K562 (cell line): ENCODE results near the gene CTDSPL. TPM values are rescaled to one million over a fixed set of nuclear protein-coding genes. Genes with fewer than 3 reads are reported as not detected.

Experiments
- CREM ChIP-seq: IDR thresholded peaks from 2 replicates; pipeline ENCODE4 v1.6.1; 2014; ENCODE audit warnings: antibody characterized with exemption, low read depth
- DACH1 ChIP-seq: fragments of 450-650 bp; IDR thresholded peaks from 2 replicates; pipeline ENCODE4 v1.6.1; 2018; ENCODE audit not compliant: partially characterized antibody
- KDM1A ChIP-seq, 2 experiments: fragments of 450-650 bp; IDR thresholded peaks; 2 replicates each; pipeline ENCODE4 v1.6.1; 2016; ENCODE audit warnings: mild to moderate bottlenecking in 2 of 2
- KDM4B ChIP-seq, 2 experiments: fragments of 450-650 bp in 1 of 2; sonication (generic) in 1 of 2; IDR thresholded peaks; 2 replicates each; pipeline ENCODE4 v1.6.1; 2016 to 2017; ENCODE audit warnings: borderline replicate concordance in 2 of 2, antibody characterized with exemption in 1 of 2, low read depth in 1 of 2, mild to moderate bottlenecking in 1 of 2
- NFRKB ChIP-seq: fragments of 450-650 bp; IDR thresholded peaks from 2 replicates; pipeline ENCODE4 v1.6.1; 2016; ENCODE audit warnings: low read depth
- PML ChIP-seq: IDR thresholded peaks from 2 replicates; pipeline ENCODE4 v1.6.1; 2012; ENCODE audit warnings: low read length, inconsistent platforms
- POLR2G ChIP-seq: fragments of 200-400 bp; formaldehyde crosslinking; IDR thresholded peaks from 2 replicates; pipeline ENCODE4 v1.6.1; 2017; ENCODE audit warnings: low read depth, mild to moderate bottlenecking, antibody characterized with exemption, low read length, moderate library complexity
- RAD51 ChIP-seq: fragments of 450-650 bp; IDR thresholded peaks from 2 replicates; pipeline ENCODE4 v1.7.1; 2016; ENCODE audit warnings: low read depth, mild to moderate bottlenecking, borderline replicate concordance
- RFX7 ChIP-seq: fragments of 250-450 bp; sonication (Bioruptor Pico); IDR thresholded peaks from 2 replicates; pipeline ENCODE4 v1.5.1; 2021; ENCODE audit warnings: mild to moderate bottlenecking
- RNF2 ChIP-seq: sonication (generic); IDR thresholded peaks from 2 replicates; pipeline ENCODE4 v1.6.1; 2016
- TRIM28 ChIP-seq: fragments of 450-650 bp; IDR thresholded peaks from 2 replicates; pipeline ENCODE4 v1.6.1; 2017
- YY1 ChIP-seq, 3 experiments: IDR thresholded peaks; 2 replicates each; pipeline ENCODE4 v1.6.1; 2011; ENCODE audit warnings: low read length in 2 of 3, mild to moderate bottlenecking in 2 of 3, moderate library complexity in 2 of 3, borderline replicate concordance in 1 of 3, control low read depth in 1 of 3, low read depth in 1 of 3; ENCODE audit not compliant: insufficient read depth in 3 of 3, insufficient replicate concordance in 2 of 3, control insufficient read depth in 1 of 3, insufficient read length in 1 of 3; ENCODE audit errors: extremely low read depth in 1 of 3
- polyA plus RNA-seq, 8 experiments: library from polyadenylated mRNA; depleted of rRNA in 4 of 8; stranded (reverse) in 5 of 8; unstranded in 3 of 8; fragments of >200 nt; fragmentation: Nextera tagmentation in 2 of 8; fragmentation: Illumina TruSeq in 1 of 8; extraction: Ambion mirVana in 2 of 8; extraction: Trizol in 1 of 8; gene quantifications; 2 replicates each; pipeline versions ENCODE4 v1.2.1 to v1.2.3, GENCODE V29; 2011 to 2014; ENCODE audit warnings: inconsistent platforms in 1 of 8, missing spikeins in 1 of 8
- total RNA-seq, 7 experiments: library from RNA; depleted of rRNA in 6 of 7; stranded (reverse); fragments of >200 nt in 6 of 7; fragmentation: Illumina TruSeq in 2 of 7; extraction: Trizol in 2 of 7; gene quantifications; 2 replicates each; pipeline versions ENCODE4 v1.2.1 to v1.2.3, GENCODE V29; 2011 to 2021; ENCODE audit warnings: low replicate concordance in 1 of 7
- TF ChIP-seq, protein P1 (sequence below): IDR thresholded peaks from 2 replicates; pipeline ENCODE4 v1.6.1; 2012; ENCODE audit warnings: low read depth, low read length, improper control_type of control experiment, borderline replicate concordance
- TF ChIP-seq, protein P2 (sequence below), 2 experiments: fragments of 450-650 bp in 1 of 2; sonication (generic) in 1 of 2; formaldehyde crosslinking in 1 of 2; IDR thresholded peaks; 2 replicates each; pipeline versions ENCODE4 v1.7.1 to v1.9.0; 2016 to 2022; ENCODE audit warnings: inconsistent platforms in 1 of 2, mild to moderate bottlenecking in 1 of 2, missing genetic modification reagents in 1 of 2
- TF ChIP-seq, protein P3 (sequence below): fragments of 450-650 bp; IDR thresholded peaks from 2 replicates; pipeline ENCODE4 v1.6.1; 2016; ENCODE audit warnings: missing biosample characterization, missing genetic modification characterization

CTDSPL gene
- total and polyA plus RNA-seq, 9 of the 15 experiments (the other 6 are each of a cell fraction or from before 2014, with no cell fraction given), result 5.1 to 19.3 (median 11.3) TPM

DNA sequence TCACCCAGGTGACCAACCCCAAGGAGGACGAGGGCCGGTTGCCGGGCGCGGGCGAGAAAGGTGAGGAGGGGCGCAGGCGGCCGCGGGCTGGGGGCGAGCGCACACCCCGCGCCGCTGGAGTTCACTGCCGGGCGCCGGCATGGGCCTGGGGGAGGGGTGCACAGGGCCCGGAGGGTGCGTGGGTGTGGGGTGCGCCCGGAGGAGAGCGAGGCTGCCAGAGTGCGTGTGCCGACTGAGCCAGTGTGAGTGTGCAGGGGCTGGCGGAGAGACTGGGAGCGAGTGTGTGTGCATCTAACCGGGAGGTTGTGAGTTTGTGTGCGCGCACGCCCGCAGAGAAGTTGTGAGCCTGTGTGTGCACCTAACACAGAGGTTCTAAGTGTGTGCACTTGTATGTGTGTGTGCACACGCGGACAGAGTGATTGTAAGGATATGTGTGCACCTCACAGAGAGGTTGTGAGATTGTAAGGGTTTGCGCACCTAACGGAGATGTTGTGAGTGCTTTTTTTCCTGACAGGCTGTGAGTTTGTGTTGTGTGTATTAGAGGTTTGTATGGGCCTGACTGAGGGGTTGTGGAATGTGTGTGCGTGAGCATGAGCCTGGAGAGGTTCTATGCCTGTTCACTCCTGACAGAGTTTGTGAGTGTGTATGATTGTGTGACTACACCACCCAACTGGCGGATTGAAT lies 681 bp downstream of the CTDSPL start (continued):
- TF ChIP-seq YY1 (IDR thresholded peaks at IDR 0.05; ENCODE audit: borderline replicate concordance in 1 of 3, control insufficient read depth in 1 of 3, extremely low read depth in 1 of 3, insufficient read depth in 3 of 3, insufficient read length in 1 of 3, insufficient replicate concordance in 2 of 3, low read depth in 1 of 3, low read length in 2 of 3) (peak in 1 of 3 experiments; percentile 10), TRIM28 (no peak), NFRKB (no peak), DACH1 (no peak), RNF2 (0 out of 2 replicates have a peak, but pooled peaks have one; percentile 17), KDM4B (IDR thresholded peaks at IDR 0.05; ENCODE audit: borderline replicate concordance in 2 of 2, low read depth in 1 of 2) (0 out of 4 replicates have a peak, but pooled peaks of 1 of the 2 experiments have one; percentile 19), RAD51 (no peak), CREM (no peak), RFX7 (no peak), POLR2G (peak; percentile 42; the same call in 1 of the 2 replicates), KDM1A (IDR thresholded peaks at IDR 0.05) (no peak; a peak in 1 of 4 replicates), PML (no peak)
- TF ChIP-seq, protein P1, sequence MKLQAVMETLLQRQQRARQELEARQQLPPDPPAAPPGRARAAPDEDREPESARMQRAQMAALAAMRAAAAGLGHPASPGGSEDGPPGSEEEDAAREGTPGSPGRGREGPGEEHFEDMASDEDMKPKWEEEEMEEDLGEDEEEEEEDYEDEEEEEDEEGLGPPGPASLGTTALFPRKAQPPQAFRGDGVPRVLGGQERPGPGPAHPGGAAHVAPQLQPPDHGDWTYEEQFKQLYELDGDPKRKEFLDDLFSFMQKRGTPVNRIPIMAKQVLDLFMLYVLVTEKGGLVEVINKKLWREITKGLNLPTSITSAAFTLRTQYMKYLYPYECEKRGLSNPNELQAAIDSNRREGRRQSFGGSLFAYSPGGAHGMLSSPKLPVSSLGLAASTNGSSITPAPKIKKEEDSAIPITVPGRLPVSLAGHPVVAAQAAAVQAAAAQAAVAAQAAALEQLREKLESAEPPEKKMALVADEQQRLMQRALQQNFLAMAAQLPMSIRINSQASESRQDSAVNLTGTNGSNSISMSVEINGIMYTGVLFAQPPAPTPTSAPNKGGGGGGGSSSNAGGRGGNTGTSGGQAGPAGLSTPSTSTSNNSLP, result no peak
- TF ChIP-seq, protein P2, sequence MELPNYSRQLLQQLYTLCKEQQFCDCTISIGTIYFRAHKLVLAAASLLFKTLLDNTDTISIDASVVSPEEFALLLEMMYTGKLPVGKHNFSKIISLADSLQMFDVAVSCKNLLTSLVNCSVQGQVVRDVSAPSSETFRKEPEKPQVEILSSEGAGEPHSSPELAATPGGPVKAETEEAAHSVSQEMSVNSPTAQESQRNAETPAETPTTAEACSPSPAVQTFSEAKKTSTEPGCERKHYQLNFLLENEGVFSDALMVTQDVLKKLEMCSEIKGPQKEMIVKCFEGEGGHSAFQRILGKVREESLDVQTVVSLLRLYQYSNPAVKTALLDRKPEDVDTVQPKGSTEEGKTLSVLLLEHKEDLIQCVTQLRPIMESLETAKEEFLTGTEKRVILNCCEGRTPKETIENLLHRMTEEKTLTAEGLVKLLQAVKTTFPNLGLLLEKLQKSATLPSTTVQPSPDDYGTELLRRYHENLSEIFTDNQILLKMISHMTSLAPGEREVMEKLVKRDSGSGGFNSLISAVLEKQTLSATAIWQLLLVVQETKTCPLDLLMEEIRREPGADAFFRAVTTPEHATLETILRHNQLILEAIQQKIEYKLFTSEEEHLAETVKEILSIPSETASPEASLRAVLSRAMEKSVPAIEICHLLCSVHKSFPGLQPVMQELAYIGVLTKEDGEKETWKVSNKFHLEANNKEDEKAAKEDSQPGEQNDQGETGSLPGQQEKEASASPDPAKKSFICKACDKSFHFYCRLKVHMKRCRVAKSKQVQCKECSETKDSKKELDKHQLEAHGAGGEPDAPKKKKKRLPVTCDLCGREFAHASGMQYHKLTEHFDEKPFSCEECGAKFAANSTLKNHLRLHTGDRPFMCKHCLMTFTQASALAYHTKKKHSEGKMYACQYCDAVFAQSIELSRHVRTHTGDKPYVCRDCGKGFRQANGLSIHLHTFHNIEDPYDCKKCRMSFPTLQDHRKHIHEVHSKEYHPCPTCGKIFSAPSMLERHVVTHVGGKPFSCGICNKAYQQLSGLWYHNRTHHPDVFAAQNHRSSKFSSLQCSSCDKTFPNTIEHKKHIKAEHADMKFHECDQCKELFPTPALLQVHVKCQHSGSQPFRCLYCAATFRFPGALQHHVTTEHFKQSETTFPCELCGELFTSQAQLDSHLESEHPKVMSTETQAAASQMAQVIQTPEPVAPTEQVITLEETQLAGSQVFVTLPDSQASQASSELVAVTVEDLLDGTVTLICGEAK (IDR thresholded peaks at IDR 0.05), result 0 out of 2 replicates have a peak, but pooled peaks have one; percentile 28
- TF ChIP-seq, protein P2 (CRISPR knock-in tag; IDR thresholded peaks at IDR 0.05), result no peak
- TF ChIP-seq, protein P3, sequence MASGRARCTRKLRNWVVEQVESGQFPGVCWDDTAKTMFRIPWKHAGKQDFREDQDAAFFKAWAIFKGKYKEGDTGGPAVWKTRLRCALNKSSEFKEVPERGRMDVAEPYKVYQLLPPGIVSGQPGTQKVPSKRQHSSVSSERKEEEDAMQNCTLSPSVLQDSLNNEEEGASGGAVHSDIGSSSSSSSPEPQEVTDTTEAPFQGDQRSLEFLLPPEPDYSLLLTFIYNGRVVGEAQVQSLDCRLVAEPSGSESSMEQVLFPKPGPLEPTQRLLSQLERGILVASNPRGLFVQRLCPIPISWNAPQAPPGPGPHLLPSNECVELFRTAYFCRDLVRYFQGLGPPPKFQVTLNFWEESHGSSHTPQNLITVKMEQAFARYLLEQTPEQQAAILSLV (tag), result no peak
